SU-DHL-6 (cell line): ENCODE results near the gene WDR59.

ENCODE experiments used
- EZH2phosphoT487 ChIP-seq: fragments of 200-600 bp; sonication (generic), shearing (Covaris generic); conservative IDR thresholded peaks from 2 replicates; pipeline ENCODE4 v1.6.1; 2018; ENCODE audit warnings: mild to moderate bottlenecking, antibody characterized with exemption, low read length, moderate library complexity, mixed read lengths
- TF ChIP-seq, protein P1 (sequence below): fragments of 200-600 bp; sonication (generic); IDR thresholded peaks from one replicate; pipeline ENCODE4 v1.5.1; 2017; ENCODE audit warnings: antibody characterized with exemption, mild to moderate bottlenecking, low read length, moderate library complexity; ENCODE audit not compliant: insufficient read depth, poor library complexity, severe bottlenecking

DNA sequence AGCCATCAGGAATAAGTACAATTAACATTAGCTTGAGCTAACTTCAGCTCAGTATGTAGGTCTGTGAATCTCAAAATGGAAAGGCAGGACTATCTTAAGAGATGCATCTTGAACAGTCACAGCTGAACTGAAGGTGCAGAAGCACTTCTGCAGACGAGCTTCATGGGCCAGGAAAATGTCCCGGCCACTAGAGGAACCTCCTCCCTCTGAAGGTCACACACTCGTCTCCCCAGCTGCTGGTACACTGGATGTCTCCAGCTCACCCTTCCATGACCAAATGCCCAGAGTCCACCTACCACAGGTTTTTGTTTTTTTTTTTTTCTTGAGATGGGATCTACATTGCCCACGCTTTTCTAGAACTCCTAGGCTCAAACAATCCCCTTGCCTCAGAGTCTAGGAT is 33.2 kb downstream of the WDR59 start:
- TF ChIP-seq, protein P1, sequence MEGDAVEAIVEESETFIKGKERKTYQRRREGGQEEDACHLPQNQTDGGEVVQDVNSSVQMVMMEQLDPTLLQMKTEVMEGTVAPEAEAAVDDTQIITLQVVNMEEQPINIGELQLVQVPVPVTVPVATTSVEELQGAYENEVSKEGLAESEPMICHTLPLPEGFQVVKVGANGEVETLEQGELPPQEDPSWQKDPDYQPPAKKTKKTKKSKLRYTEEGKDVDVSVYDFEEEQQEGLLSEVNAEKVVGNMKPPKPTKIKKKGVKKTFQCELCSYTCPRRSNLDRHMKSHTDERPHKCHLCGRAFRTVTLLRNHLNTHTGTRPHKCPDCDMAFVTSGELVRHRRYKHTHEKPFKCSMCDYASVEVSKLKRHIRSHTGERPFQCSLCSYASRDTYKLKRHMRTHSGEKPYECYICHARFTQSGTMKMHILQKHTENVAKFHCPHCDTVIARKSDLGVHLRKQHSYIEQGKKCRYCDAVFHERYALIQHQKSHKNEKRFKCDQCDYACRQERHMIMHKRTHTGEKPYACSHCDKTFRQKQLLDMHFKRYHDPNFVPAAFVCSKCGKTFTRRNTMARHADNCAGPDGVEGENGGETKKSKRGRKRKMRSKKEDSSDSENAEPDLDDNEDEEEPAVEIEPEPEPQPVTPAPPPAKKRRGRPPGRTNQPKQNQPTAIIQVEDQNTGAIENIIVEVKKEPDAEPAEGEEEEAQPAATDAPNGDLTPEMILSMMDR, result no peak
- TF ChIP-seq EZH2phosphoT487, result no peak
